ENCODE measurements around the gene FRRS1L. TPM values are rescaled to one million over a fixed set of nuclear protein-coding genes. Genes with fewer than 3 reads are reported as not detected.

The FRRS1L gene
- total and polyA plus RNA-seq, 2 of the 13 experiments (the other 11 are each of a cell fraction or from before 2014, with no cell fraction given): 0.02 to 0.03 TPM

DNA sequence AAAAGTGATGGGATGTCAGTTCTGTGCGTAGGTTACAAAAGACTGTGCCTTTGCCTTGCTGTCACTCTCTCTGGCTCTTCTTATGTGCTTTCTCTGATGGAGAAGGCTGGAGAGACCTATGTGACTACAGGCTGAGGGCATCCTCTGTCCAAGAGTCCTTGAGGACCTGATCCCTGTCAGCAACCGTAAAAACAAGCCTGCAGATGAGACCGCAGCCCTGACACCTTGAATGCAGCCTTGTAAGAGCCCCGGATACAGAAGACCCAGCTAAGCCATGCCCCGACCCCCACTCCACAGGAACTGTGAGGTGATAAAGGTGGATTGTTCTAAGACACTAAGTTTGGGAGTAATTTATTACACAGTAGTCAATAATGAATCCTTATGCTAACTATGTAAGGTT is 32.6 kb upstream of the FRRS1L start:
- POLR2A ChIA-PET: no interaction called here
- BruUV-seq (replicated peaks): no TSS peak
- H3K4me2 ChIP-seq (ENCODE audit: low read depth, low read length): no peak overlapping the region
- H2AFZ ChIP-seq (ENCODE audit: low read length): no peak overlapping the region
- in situ Hi-C loops (cut with HindIII; ENCODE audit: extremely low pct_ligation_motif_present, low pct_unique_long_range_greater_than_20kb): loop anchor here (25.0 kb wide), 1 partner anchor 313 kb away; no protein-coding TSS in a partner anchor
- FAIRE-seq: no peak
- H3K4me1 ChIP-seq (ENCODE audit: insufficient read depth, low read length): no peaks in the 10 kb centered on the region
- H3K36me3 ChIP-seq (replicated peaks in 1 of 2; ENCODE audit: control insufficient read depth in 1 of 2, insufficient read depth in 2 of 2, low read length in 2 of 2): no peaks in the 10 kb centered on the region
- H3K4me3 ChIP-seq (replicated peaks in 1 of 3; ENCODE audit: insufficient read depth in 1 of 3, low read depth in 2 of 3, low read length in 3 of 3): no peak overlapping the region
- CTCF ChIA-PET (ENCODE audit: low intra/inter-chr PET ratio, low total read pairs): no interaction called here
- 80% methylated on average over 3 of the region's 5 CpGs for WGBS (ENCODE audit: low lambda C conversion rate)
- no peaks in the 10 kb centered on the region for H3K9me3 ChIP-seq (ENCODE audit: low read length)
- no peak for DNase-seq (ENCODE audit: low spot score)
- H3K79me2 ChIP-seq (ENCODE audit: insufficient read depth, low read length): no peaks in the 10 kb centered on the region
- intact Hi-C loops (cut with micrococcal nuclease; ENCODE audit: unreplicated experiment): no loop called here
- H3K27me3 ChIP-seq (ENCODE audit: control insufficient read depth in 1 of 2, insufficient read depth in 2 of 2, low read length in 2 of 2): 0 out of 5 replicates have a peak, but pooled peaks cover 0 to 2% of the 10 kb centered on the region in 2 experiments
- no peaks in the 10 kb centered on the region for H4K20me1 ChIP-seq (ENCODE audit: insufficient read depth, low read length)
- no peak overlapping the region for H3K9ac ChIP-seq (ENCODE audit: insufficient read depth, low read depth, low read length)
- no peak for ATAC-seq
- H3K27ac ChIP-seq (ENCODE audit: extremely low read length, insufficient read depth, low read length): no peak overlapping the region
- TF ChIP-seq PPARG (CRISPR knock-in tag; conservative IDR thresholded peaks at IDR 0.05) (no peak), CENPBD1 (CRISPR knock-in tag; IDR thresholded peaks at IDR 0.05; ENCODE audit: borderline replicate concordance, low read depth) (no peak), NR2F1 (CRISPR knock-in tag; IDR thresholded peaks at IDR 0.05) (no peak), GFI1 (CRISPR knock-in tag; IDR thresholded peaks at IDR 0.05; ENCODE audit: borderline replicate concordance) (no peak), ZSCAN25 (CRISPR knock-in tag; IDR thresholded peaks at IDR 0.05) (no peak), GTF3A (CRISPR knock-in tag; conservative IDR thresholded peaks at IDR 0.05) (no peak), ZNF260 (CRISPR knock-in tag; IDR thresholded peaks at IDR 0.05; ENCODE audit: borderline replicate concordance, low read depth) (no peak), ZNF333 (CRISPR knock-in tag; IDR thresholded peaks at IDR 0.05; ENCODE audit: borderline replicate concordance) (no peak), TEAD2 (CRISPR knock-in tag; IDR thresholded peaks at IDR 0.05) (no peak), PAX8 (CRISPR knock-in tag; IDR thresholded peaks at IDR 0.05; ENCODE audit: borderline replicate concordance) (no peak), SOX5 (CRISPR knock-in tag; IDR thresholded peaks at IDR 0.05; ENCODE audit: borderline replicate concordance) (no peak), NFYB (CRISPR knock-in tag; IDR thresholded peaks at IDR 0.05) (no peak), FOSL1 (CRISPR knock-in tag; IDR thresholded peaks at IDR 0.05; ENCODE audit: borderline replicate concordance) (no peak), ZZZ3 (CRISPR knock-in tag; IDR thresholded peaks at IDR 0.05; ENCODE audit: borderline replicate concordance) (no peak), NONO (IDR thresholded peaks at IDR 0.05) (no peak), NONO (CRISPR knock-in tag; conservative IDR thresholded peaks at IDR 0.05) (no peak), FOXK1 (CRISPR knock-in tag; IDR thresholded peaks at IDR 0.05; ENCODE audit: borderline replicate concordance, low read depth) (no peak)
- TF ChIP-seq, protein P1, sequence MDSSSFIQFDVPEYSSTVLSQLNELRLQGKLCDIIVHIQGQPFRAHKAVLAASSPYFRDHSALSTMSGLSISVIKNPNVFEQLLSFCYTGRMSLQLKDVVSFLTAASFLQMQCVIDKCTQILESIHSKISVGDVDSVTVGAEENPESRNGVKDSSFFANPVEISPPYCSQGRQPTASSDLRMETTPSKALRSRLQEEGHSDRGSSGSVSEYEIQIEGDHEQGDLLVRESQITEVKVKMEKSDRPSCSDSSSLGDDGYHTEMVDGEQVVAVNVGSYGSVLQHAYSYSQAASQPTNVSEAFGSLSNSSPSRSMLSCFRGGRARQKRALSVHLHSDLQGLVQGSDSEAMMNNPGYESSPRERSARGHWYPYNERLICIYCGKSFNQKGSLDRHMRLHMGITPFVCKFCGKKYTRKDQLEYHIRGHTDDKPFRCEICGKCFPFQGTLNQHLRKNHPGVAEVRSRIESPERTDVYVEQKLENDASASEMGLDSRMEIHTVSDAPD (CRISPR knock-in tag; IDR thresholded peaks at IDR 0.05): no peak

All from HepG2 (cell line).